Panc1 (cell line): Measurements from ENCODE around the gene HACD3.

Experiments
- CTCF ChIP-seq: fragments of 450-650 bp; IDR thresholded peaks from 2 replicates; pipeline ENCODE4 v1.5.1; 2017; ENCODE audit warnings: mild to moderate bottlenecking
- POLR2AphosphoS5 ChIP-seq: IDR thresholded peaks from 2 replicates; pipeline ENCODE4 v1.6.1; 2012; ENCODE audit warnings: mild to moderate bottlenecking, low read depth, low read length, moderate library complexity
- REST ChIP-seq, 2 experiments: IDR thresholded peaks; 2 replicates each; pipeline ENCODE4 v1.6.1; 2011 to 2012; ENCODE audit warnings: low read depth in 2 of 2, control low read depth in 1 of 2, low read length in 1 of 2, mild to moderate bottlenecking in 1 of 2, moderate library complexity in 1 of 2; ENCODE audit not compliant: insufficient read depth in 1 of 2
- SIN3A ChIP-seq: IDR thresholded peaks from 2 replicates; pipeline ENCODE4 v1.6.1; 2012; ENCODE audit warnings: low read depth, mild to moderate bottlenecking, low read length, moderate library complexity, borderline replicate concordance; ENCODE audit not compliant: insufficient read depth
- TCF7L2 ChIP-seq: IDR thresholded peaks from 2 replicates; pipeline ENCODE4 v1.6.1; 2011; ENCODE audit warnings: mild to moderate bottlenecking, low read depth, low read length, inconsistent platforms

- TF ChIP-seq CTCF = no peak
- no peak for TF ChIP-seq POLR2AphosphoS5
- TF ChIP-seq SIN3A = no peak
- no peak for TF ChIP-seq REST (IDR thresholded peaks at IDR 0.05; ENCODE audit: insufficient read depth in 1 of 2, low read depth in 2 of 2, low read length in 1 of 2)
- TF ChIP-seq TCF7L2 = no peak
These were observed 4.9 kb downstream of the HACD3 start for GRCh38 chr15:65535192-65535591.
